ENCODE data around the gene MFSD8. TPM values are rescaled to one million over a fixed set of nuclear protein-coding genes. Genes with fewer than 3 reads are reported as not detected.
A peak's percentile ranks its signal among the peaks of the same experiment; 100 is the strongest.
"Not testable (repeated sequence)": the region's sequence is repeated elsewhere in the genome, so short reads cannot be mapped to it uniquely, and the experiment has no call there.

Gene MFSD8
- total RNA-seq, 6 experiments from 2014 or later, result 9.4 to 17.1 (median 13.3) TPM

DNA sequence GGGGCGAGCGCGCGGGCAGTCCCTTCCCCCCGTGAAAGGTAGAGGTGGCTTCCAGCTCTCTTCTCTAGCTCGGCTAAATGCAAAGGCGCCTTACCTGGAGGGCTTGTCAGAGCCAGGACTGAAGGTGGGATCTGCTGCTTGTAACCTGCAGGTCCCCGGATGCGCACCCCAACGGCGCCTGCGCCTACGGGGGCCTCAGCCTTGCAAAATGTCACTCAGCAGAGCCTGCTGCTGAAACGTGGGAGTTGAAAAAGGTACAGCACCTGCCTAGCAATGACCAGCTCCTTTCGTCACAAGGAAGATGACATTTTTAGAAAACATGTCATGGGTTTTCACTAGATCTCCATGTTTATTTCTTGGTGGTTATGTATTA is 816 bp upstream of the MFSD8 start:
- WGBS (ENCODE audit: insufficient coverage, low coverage, low lambda C conversion rate, missing lambda C conversion rate), result 2% methylated on average over 9 of the region's 15 CpGs

DNA sequence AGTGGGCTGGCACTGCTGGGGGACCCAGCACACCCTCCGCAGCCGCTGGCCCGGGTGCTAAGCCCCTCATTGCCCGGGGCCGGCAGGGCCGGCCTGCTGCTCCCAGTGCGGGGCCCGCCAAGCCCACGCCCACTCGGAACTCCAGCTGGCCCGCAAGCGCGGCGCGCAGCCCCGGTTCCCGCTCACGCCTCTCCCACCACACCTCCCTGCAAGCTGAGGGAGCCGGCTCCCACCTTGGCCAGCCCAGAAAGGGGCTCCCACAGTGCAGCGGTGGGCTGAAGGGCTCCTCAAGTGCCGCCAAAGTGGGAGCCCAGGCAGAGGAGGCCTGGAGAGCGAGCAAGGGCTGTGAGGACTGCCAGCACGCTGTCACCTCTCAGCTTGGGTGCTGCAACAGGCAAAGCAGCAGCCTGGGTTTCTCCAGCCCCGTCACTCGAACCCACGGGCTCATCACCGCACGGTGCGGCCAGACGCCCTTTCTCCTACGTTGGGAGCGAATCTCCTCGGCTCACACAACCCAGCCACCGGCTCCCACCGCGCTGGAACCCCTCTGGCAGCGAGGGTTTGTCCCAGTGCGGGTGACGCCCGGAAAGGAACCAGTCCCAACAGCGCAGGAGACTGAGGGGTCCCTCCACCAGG is 429 bp downstream of the MFSD8 start:
- Histone ChIP-seq H3K4me3 (peak overlapping the region; percentile 94 to 97 (median 96)), H3K27ac (peak overlapping the region; percentile 88 to 96 (median 95)), H3K4me1 (peaks cover 0 to 21% (median 0%) of the 10 kb centered on the region in 4 donors)
- intact Hi-C loops (cut with DNase I); H3K9me3 ChIP-seq; H3K36me3 ChIP-seq; H3K27me3 ChIP-seq: not testable (repeated sequence)
- DNase-seq, result peak in 2 of 3 donors; percentile 40 to 52
- ATAC-seq, result peak; percentile 21 to 38 (median 36)
- 0% methylated on average over 13 of the region's 41 CpGs for WGBS (ENCODE audit: insufficient coverage, low coverage, low lambda C conversion rate, missing lambda C conversion rate)

More for the DNA sequence above, 816 bp upstream of the MFSD8 start:
- peak; percentile 20 to 37 (median 28) for ATAC-seq
- Histone ChIP-seq H3K4me3 (peak overlapping the region; percentile 94 to 97 (median 96)), H3K4me1 (peaks cover 0 to 13% (median 0%) of the 10 kb centered on the region in 4 donors), H3K27ac (peak overlapping the region; percentile 88 to 96 (median 95)), H3K9me3 (no peaks in the 10 kb centered on the region), H3K36me3 (no peaks in the 10 kb centered on the region), H3K27me3 (no peaks in the 10 kb centered on the region)
- DNase-seq, result peak in 2 of 3 donors; percentile 61 to 62
- TF ChIP-seq, protein P1, sequence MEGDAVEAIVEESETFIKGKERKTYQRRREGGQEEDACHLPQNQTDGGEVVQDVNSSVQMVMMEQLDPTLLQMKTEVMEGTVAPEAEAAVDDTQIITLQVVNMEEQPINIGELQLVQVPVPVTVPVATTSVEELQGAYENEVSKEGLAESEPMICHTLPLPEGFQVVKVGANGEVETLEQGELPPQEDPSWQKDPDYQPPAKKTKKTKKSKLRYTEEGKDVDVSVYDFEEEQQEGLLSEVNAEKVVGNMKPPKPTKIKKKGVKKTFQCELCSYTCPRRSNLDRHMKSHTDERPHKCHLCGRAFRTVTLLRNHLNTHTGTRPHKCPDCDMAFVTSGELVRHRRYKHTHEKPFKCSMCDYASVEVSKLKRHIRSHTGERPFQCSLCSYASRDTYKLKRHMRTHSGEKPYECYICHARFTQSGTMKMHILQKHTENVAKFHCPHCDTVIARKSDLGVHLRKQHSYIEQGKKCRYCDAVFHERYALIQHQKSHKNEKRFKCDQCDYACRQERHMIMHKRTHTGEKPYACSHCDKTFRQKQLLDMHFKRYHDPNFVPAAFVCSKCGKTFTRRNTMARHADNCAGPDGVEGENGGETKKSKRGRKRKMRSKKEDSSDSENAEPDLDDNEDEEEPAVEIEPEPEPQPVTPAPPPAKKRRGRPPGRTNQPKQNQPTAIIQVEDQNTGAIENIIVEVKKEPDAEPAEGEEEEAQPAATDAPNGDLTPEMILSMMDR (IDR thresholded peaks at IDR 0.05), result no peak
- TF ChIP-seq POLR2A (IDR thresholded peaks at IDR 0.05), result no peak
- intact Hi-C loops (cut with DNase I), result no loop called here

DNA sequence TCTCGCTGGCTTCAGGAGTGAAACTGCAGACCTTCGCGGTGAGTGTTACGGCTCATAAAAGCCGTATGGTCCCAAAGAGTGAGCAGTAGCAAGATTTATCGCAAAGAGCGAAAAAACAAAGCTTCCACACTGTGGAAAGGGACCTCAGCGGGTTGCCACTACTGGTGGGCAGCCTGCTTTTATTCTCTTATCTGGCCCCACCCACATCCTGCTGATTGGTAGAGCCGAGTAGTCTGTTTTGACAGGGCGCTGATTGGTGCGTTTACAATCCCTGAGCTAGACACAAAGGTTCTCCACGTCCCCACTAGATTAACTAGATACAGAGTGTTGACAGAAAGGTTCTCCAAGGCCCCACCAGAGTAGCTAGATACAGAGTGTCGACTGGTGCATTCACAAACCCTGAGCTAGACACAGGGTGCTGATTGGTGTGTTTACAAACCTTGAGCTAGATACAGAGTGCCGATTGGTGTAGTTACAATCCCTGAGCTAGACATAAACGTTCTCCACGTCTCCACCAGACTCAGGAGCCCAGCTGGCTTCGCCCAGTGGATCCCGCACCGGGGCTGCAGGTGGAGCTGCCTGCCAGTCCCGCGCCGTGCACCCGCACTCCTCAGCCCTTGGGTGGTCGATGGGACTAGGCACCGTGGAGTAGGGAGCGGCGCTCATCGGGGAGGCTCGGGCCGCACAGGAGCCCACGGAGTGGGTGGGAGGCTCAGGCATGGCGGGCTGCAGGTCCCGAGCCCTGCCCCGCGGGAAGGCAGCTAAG is 1.2 kb downstream of the MFSD8 start:
- Histone ChIP-seq H3K4me1 (peaks cover 0 to 15% (median 0%) of the 10 kb centered on the region in 4 donors), H3K27ac (peak overlapping the region in 2 of 3 donors; percentile 88 to 95), H3K4me3 (peak overlapping the region; percentile 94 to 97 (median 96))
- H3K36me3 ChIP-seq; ATAC-seq; H3K9me3 ChIP-seq; DNase-seq; H3K27me3 ChIP-seq; intact Hi-C loops (cut with DNase I): not testable (repeated sequence)
- 44% methylated on average over 17 of the region's 35 CpGs for WGBS (ENCODE audit: insufficient coverage, low coverage, low lambda C conversion rate, missing lambda C conversion rate)

DNA sequence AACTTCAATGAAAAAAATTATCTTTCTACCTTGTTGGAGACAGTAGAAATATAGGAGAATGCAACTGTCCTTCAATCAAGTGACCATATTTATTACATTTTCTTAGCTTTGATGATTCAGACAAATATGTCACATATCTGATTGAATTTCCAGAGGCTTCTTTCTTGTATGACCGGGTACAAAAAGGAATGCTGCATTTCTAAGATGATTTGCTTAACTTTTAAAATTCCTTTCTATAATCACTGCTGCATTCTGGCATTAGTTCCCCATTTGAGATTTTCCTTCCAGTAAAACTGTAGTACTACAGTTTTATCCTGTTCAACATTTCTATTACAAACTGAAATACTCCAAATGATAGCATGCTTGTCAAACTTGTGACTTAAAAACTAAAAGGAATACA is 5.2 kb downstream of the MFSD8 start:
- intact Hi-C loops (cut with DNase I), result no loop called here
- no peak for TF ChIP-seq POLR2A (IDR thresholded peaks at IDR 0.05)
- TF ChIP-seq, protein P1 (IDR thresholded peaks at IDR 0.05), result no peak

DNA sequence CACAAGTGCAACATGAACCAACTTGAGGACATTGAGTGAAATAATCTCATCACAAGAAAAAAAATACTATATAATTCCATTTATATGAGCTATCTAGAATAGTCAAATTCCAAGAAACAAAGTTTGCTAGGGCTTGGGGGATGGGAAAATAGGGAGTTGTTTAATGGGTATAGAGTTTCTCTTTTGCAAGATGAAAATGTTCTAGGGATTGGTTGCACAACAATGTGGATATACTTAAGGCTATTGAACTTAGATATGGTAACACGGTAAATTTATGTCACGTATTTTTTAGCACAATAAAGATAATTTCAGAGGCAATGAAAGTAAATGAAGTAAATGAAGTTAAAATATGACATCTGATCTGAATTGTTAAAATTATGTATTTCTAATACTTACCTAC is 7.9 kb downstream of the MFSD8 start:
- 18% methylated on average over 2 of the region's 2 CpGs for WGBS (ENCODE audit: insufficient coverage, low coverage, low lambda C conversion rate, missing lambda C conversion rate)
- H3K4me3 ChIP-seq, result no peak overlapping the region
- H3K9me3 ChIP-seq, result no peaks in the 10 kb centered on the region
- H3K4me1 ChIP-seq, result peaks cover 0 to 8% (median 0%) of the 10 kb centered on the region in 4 donors
- ATAC-seq (peak in 3 of 4 donors; percentile 35 to 54 (median 50)), DNase-seq (no peak)
- TF ChIP-seq, protein P1 (IDR thresholded peaks at IDR 0.05), result no peak
- no peak for TF ChIP-seq POLR2A (IDR thresholded peaks at IDR 0.05)
- H3K27ac ChIP-seq, result no peak overlapping the region
- intact Hi-C loops (cut with DNase I), result no loop called here
- H3K27me3 ChIP-seq, result no peaks in the 10 kb centered on the region
- peaks cover 0 to 5% (median 0%) of the 10 kb centered on the region in 4 donors for H3K36me3 ChIP-seq

More for the DNA sequence above, 5.2 kb downstream of the MFSD8 start:
- no peaks in the 10 kb centered on the region for H3K36me3 ChIP-seq
- H3K9me3 ChIP-seq, result no peaks in the 10 kb centered on the region
- H3K4me3 ChIP-seq, result no peak overlapping the region
- peaks cover 0 to 8% (median 0%) of the 10 kb centered on the region in 4 donors for H3K4me1 ChIP-seq
- 43% methylated on average over 1 of the region's 1 CpG for WGBS (ENCODE audit: insufficient coverage, low coverage, low lambda C conversion rate, missing lambda C conversion rate)
- ATAC-seq (no peak), DNase-seq (no peak)
- no peak overlapping the region for H3K27ac ChIP-seq
- H3K27me3 ChIP-seq, result no peaks in the 10 kb centered on the region

All from right lobe of liver (tissue), 6 donors.